Activated CD8-positive, alpha-beta memory T cell treated with anti-CD3 and anti-CD28 coated beads, Interleukin-2, amount 10 ng/mL, durations not matched to agents 7 days and 5 days (primary cell): ENCODE data around the gene SYK. TPM values are rescaled to one million over a fixed set of nuclear protein-coding genes. Genes with fewer than 3 reads are reported as not detected.
"Not testable (repeated sequence)": the region's sequence is repeated elsewhere in the genome, so short reads cannot be mapped to it uniquely, and the experiment has no call there.

ENCODE experiments used
- ATAC-seq: fragments of 150-1000 bp; cut with Tn5 transposase; one replicate; pipeline ENCODE4 v1.10.0; 2021; ENCODE audit warnings: moderate library complexity
- CTCF ChIA-PET: fragments of 350-600 bp; sonication (Branson Sonifier 250); formaldehyde crosslinking; loops from one replicate; lab custom pipeline; 2021; ENCODE audit warnings: antibody characterized with exemption; lab: Charles Lee
- DNase-seq: peaks from one replicate; pipeline ENCODE4 v3.0.0-alpha.2; 2020
- H3K27ac Mint-ChIP-seq: one replicate; pipeline ENCODE4 v1.8.0; 2021; ENCODE audit warnings: mild to moderate bottlenecking, mixed read lengths
- H3K27me3 Mint-ChIP-seq: one replicate; pipeline ENCODE4 v1.8.0; 2021; ENCODE audit warnings: mixed read lengths
- H3K36me3 Mint-ChIP-seq: one replicate; pipeline ENCODE4 v1.8.0; 2021; ENCODE audit warnings: mild to moderate bottlenecking, mixed read lengths
- H3K4me1 Mint-ChIP-seq: one replicate; pipeline ENCODE4 v1.8.0; 2021; ENCODE audit warnings: mixed read lengths
- H3K4me3 Mint-ChIP-seq: one replicate; pipeline ENCODE4 v1.8.0; 2021; ENCODE audit warnings: mild to moderate bottlenecking, moderate library complexity, mixed read lengths
- H3K9me3 Mint-ChIP-seq: one replicate; pipeline ENCODE4 v1.8.0; 2022; ENCODE audit warnings: low read depth, mixed read lengths
- total RNA-seq, 2 experiments: library from RNA; stranded (reverse); gene quantifications; one replicate each; pipeline ENCODE4 v1.2.3, GENCODE V29; 2021

SYK gene
- total RNA-seq, 2 experiments from 2014 or later: 0.26 to 0.28 TPM

DNA sequence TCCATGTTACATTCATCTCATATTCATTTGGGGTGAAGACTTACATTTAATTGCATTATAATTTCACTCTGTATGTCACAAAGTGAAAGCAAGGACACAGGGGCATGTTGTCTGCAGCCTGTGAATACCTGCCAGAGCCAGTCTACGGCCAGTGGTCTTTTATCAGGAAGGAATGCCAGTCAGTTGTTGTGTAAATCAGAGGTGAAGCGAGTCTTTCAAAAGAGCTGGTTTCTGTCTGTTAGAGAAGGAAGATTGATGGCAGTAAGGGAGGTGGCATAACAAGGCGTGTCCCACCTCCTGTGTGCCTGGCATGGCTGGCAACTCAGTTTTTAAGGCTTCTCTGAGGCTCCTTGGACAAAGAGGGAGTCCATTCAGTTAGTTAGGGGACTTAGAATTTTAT is 18.1 kb upstream of the SYK start:
- no peaks in the 10 kb centered on the region for H3K9me3 Mint-ChIP-seq
- ATAC-seq (no peak), DNase-seq (no peak)
- no peaks in the 10 kb centered on the region for H3K36me3 Mint-ChIP-seq
- H3K27me3 Mint-ChIP-seq: peaks cover 39% of the 10 kb centered on the region
- no peaks in the 10 kb centered on the region for H3K4me1 Mint-ChIP-seq
- CTCF ChIA-PET: interaction anchor here (1.1 to 1.3 kb wide), 2 partner anchors 11 to 13 kb away, joined by 3 read pairs; no protein-coding TSS in a partner anchor
- no peak overlapping the region for H3K4me3 Mint-ChIP-seq
- H3K27ac Mint-ChIP-seq: no peak overlapping the region

DNA sequence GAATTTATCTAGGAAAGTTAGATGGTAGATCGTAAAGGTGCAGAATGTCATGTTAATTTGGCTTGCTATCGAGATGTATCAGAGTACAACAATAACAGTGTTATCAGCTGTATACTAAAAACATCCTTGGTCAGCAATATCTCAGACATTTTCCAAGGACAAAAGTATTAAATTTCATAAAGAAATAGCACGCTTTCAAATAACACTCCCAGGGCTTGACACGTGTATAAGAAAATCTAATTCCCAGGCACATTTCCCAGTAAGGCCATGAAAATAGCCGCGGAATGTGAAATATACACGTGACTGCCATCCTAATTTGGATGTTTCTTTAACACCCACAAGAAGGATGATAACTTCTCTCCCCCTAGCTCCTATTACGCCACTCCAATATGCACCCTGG is 17.7 kb upstream of the SYK start:
- Mint-ChIP-seq H3K27ac (no peak overlapping the region), H3K27me3 (peaks cover 38% of the 10 kb centered on the region), H3K36me3 (no peaks in the 10 kb centered on the region), H3K4me1 (no peaks in the 10 kb centered on the region), H3K9me3 (no peaks in the 10 kb centered on the region), H3K4me3 (no peak overlapping the region)
- ATAC-seq: no peak
- CTCF ChIA-PET: interaction anchor here (1.1 kb wide), 1 partner anchor 11 kb away, joined by 3 read pairs; no protein-coding TSS in a partner anchor
- DNase-seq: no peak

DNA sequence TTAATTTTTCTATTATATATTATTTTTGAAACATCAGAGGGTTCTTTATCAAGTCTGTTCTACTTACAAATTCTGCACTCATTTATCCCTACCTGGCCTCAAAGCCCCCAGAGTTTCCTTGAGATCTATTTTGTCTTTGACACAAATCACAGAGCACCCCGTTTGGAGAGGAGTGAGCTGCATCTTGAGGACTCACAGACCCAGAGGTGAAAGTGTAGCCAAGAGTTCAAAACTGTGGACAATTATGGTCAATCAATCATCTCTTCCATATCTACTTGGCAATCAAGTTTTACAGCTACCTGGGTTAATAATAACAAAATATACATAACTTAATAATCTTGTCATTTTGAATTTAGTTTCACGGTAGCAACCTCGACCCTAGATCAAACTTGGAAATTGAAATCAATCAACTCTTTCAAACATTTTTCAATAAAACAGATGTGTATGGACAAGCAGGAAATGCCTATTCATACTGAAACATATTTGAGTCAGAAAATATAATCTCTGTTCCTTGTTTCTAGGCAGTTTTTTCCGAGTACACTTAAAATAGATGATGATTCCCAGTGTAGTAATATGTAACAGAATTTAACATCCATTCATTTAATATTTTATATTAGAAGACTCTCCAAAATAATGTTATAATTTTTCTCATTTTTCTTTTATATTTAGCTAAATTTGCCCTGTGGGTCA is 13.7 kb upstream of the SYK start:
- CTCF ChIA-PET: no interaction called here
- no peak for ATAC-seq
- H3K27ac Mint-ChIP-seq: no peak overlapping the region
- H3K4me3 Mint-ChIP-seq: no peak overlapping the region
- peaks cover 38% of the 10 kb centered on the region for H3K27me3 Mint-ChIP-seq
- no peak for DNase-seq
- H3K36me3 Mint-ChIP-seq: no peaks in the 10 kb centered on the region
- H3K4me1 Mint-ChIP-seq: no peaks in the 10 kb centered on the region
- peaks cover 2% of the 10 kb centered on the region for H3K9me3 Mint-ChIP-seq

DNA sequence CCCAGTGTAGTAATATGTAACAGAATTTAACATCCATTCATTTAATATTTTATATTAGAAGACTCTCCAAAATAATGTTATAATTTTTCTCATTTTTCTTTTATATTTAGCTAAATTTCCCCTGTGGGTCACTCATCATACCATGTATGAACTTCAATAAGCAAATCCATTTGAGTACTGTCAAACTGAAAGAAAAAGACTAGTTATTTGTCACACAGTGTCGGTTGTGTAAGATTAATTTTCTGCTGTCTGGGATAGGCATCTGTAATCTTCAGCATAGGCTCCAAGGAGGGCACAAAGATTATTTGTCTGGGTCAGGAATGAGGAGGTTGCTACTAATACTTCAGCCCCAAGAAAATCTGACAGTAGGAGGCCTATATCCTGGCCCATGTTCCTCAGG is 13.1 kb upstream of the SYK start:
- H3K27me3 Mint-ChIP-seq: peaks cover 35% of the 10 kb centered on the region
- CTCF ChIA-PET, DNase-seq, H3K27ac Mint-ChIP-seq, H3K4me1 Mint-ChIP-seq, ATAC-seq, H3K9me3 Mint-ChIP-seq, H3K4me3 Mint-ChIP-seq, H3K36me3 Mint-ChIP-seq: not testable (repeated sequence)

DNA sequence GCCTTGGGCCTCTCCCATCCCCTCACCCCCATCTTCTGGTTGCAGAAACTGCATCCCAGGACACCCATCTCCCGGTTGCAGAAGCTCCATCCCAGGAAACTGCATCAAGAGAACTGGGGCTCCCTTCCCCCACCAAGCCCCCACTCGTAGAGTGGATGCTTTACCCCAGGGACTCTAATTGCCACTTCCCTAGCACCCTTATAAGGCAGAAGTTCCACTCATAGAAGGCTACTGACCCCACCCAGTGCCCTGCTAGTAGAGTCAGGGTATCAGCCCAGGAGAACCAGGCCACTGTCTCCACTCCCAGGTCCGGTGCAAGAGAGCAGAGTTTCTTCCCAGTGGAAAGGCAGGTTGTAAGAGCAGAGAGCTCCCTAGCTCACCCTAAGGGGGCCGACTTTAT is 12.2 kb upstream of the SYK start:
- Mint-ChIP-seq H3K4me1 (no peaks in the 10 kb centered on the region), H3K9me3 (peaks cover 2% of the 10 kb centered on the region), H3K27ac (no peak overlapping the region), H3K27me3 (peaks cover 39% of the 10 kb centered on the region), H3K4me3 (no peak overlapping the region), H3K36me3 (no peaks in the 10 kb centered on the region)
- CTCF ChIA-PET: interaction anchor here (0.6 kb wide), 1 partner anchor 551 kb away, joined by 3 read pairs; no protein-coding TSS in a partner anchor
- ATAC-seq: no peak
- DNase-seq: no peak

DNA sequence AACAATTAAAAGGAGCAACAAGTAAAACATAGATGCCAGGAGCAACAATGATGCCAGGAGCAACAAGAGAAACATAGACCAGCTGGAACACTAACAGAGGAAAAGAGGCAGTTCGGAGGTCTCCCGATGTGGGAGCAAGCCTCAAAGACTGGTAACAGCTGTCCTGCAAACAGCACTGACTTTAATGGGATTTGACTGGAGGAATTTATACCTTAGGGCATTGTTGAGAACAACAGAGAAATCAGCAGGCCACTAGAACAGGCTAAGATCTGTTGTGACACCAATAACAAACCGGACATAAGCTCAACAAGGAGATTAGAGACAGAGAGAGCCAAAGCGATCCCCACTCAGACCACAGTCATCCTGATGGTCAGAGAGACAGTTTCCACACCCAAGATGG is 11.8 kb upstream of the SYK start:
- no peak for ATAC-seq
- H3K4me1 Mint-ChIP-seq: no peaks in the 10 kb centered on the region
- peaks cover 2% of the 10 kb centered on the region for H3K9me3 Mint-ChIP-seq
- DNase-seq: no peak
- H3K27me3 Mint-ChIP-seq: peaks cover 40% of the 10 kb centered on the region
- CTCF ChIA-PET: no interaction called here
- no peaks in the 10 kb centered on the region for H3K36me3 Mint-ChIP-seq
- H3K4me3 Mint-ChIP-seq: no peak overlapping the region
- no peak overlapping the region for H3K27ac Mint-ChIP-seq

DNA sequence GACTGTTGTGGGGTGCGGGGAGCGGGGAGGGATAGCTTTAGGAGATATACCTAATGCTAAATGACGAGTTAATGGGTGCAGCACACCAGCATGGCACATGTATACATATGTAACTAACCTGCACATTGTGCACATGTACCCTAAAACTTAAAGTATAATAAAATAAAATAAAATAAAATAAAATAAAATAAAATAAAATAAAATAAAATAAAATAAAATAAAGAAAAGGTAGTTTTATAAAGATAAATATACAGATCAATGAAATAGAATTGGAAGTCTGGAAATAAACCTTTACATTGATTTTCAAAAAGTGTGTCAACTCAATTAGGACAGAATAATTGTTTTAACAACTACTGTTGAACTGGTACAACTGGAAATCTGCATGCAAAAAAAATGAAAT is 8.6 kb upstream of the SYK start:
- H3K27ac Mint-ChIP-seq, CTCF ChIA-PET, ATAC-seq, H3K4me1 Mint-ChIP-seq, DNase-seq, H3K36me3 Mint-ChIP-seq, H3K4me3 Mint-ChIP-seq, H3K9me3 Mint-ChIP-seq: not testable (repeated sequence)
- peaks cover 38% of the 10 kb centered on the region for H3K27me3 Mint-ChIP-seq

DNA sequence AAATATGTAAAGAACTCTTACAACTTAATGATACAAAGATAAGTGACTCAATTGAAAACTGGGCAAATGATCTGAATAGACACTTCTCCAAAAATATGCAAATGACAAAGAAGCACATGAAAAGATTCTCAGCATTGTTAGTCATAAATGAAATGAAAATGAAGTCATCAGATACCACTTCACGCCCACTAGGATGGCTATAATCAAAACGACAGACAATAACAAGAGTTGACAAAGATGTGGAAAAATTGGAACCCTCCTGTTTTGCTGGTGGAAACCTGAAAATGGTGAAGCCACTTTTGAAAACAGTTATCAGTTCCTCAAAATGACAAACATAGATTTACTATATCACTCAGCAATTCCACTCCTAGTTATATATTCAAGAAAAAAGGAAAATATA is 7.9 kb upstream of the SYK start:
- ATAC-seq (no peak), DNase-seq (no peak)
- no peak overlapping the region for H3K27ac Mint-ChIP-seq
- peaks cover 41% of the 10 kb centered on the region for H3K27me3 Mint-ChIP-seq
- no peaks in the 10 kb centered on the region for H3K4me1 Mint-ChIP-seq
- H3K4me3 Mint-ChIP-seq: no peak overlapping the region
- H3K9me3 Mint-ChIP-seq: peaks cover 2% of the 10 kb centered on the region
- H3K36me3 Mint-ChIP-seq: no peaks in the 10 kb centered on the region
- CTCF ChIA-PET: no interaction called here

DNA sequence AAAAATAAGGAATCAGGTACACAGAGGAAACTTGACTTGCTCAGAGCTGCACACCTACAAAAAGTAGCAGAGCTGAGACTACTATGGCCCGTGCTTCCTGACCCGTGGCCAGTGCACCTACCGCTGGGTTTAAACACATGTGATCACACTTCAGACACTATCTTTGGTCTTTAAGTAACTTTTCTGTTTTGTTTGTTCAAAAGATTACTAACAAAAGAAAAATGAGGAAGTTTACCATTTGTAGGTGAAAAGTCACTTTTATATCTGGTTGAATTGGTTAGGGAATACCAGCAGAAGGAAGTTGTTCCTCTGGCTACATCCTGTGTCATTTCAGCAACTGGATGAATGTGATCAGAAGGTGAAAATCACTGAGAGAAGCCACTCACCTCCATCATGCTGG is 6.5 kb upstream of the SYK start:
- H3K9me3 Mint-ChIP-seq: peaks cover under 1% of the 10 kb centered on the region

DNA sequence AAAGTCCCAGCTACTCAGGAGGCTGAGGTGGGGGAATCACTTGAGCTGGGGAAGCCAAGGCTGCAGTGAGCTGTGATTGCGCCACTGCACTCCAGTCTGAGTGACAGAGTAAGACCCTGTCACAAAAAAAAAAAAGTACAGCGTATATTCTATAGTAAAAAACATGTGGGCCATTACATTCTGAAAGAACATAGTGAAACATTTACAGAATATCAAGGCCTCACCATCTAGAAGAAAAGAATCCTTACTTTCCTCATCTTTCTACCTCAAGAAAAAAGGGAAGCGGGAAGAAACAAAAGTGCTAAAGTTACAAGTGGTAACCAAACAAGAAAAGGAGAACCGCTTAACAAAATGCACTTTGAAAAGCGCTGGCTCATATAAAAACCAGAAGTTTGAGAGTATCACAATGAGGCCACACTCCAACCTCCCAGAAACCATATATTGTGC is 5.7 kb upstream of the SYK start:
- Mint-ChIP-seq H3K36me3 (no peaks in the 10 kb centered on the region), H3K27ac (no peak overlapping the region), H3K4me1 (no peaks in the 10 kb centered on the region), H3K4me3 (no peak overlapping the region), H3K9me3 (no peaks in the 10 kb centered on the region), H3K27me3 (peaks cover 54% of the 10 kb centered on the region)
- DNase-seq: no peak
- CTCF ChIA-PET: no interaction called here
- ATAC-seq: no peak

More for the DNA sequence above, 6.5 kb upstream of the SYK start:
- DNase-seq: no peak
- Mint-ChIP-seq H3K27me3 (peaks cover 47% of the 10 kb centered on the region), H3K36me3 (no peaks in the 10 kb centered on the region), H3K4me3 (no peak overlapping the region), H3K27ac (no peak overlapping the region), H3K4me1 (no peaks in the 10 kb centered on the region)
- no peak for ATAC-seq
- CTCF ChIA-PET: no interaction called here

DNA sequence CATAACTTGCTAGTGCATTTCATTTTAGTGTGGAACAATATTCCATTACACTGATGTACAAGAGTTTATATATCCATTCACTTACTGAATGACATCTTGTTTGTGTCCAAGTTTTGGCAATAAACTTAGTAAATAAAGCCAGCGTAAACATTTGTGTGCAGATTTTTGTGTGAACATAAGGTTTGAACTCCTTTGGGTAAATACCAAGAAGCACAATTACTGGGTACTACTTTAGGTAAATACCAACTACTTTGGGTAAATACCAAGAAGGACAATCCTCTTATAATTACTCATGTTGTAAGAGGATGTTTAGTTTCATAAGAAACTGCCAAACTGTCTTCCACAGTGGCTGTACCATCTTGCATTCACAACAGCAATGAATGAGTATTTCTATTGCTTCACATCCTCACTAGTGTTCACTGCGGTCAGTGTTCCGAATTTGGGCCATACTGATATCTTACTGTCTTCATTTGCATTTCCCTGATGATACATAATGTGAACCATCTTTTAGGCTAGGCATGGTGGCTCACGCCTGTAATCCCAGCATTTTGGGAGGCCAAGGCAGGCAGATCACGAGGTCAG is 2.3 kb upstream of the SYK start:
- Mint-ChIP-seq H3K27ac (no peak overlapping the region), H3K36me3 (no peaks in the 10 kb centered on the region), H3K4me1 (peaks cover 2% of the 10 kb centered on the region), H3K27me3 (peaks cover 70% of the 10 kb centered on the region), H3K9me3 (no peaks in the 10 kb centered on the region), H3K4me3 (no peak overlapping the region)
- DNase-seq: no peak
- CTCF ChIA-PET: no interaction called here
- ATAC-seq: no peak

DNA sequence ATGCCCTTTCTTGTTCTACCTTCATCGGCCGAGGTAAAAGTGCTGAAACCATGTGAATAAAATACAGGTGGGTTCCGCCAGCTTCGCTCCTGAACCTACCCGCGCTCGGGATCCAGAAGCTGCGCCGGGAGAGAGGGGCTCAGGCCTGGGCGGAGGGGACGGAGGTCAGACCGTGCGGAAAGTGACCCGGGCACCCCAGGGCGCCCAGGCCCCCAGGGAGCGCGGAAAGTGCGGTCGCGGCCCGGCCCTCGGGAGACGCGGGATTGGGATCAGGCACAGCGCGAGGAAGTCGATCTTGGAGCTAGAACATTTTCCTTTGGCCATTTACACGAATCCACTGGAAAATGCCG is 329 bp downstream of the SYK start:
- no peak for ATAC-seq
- peaks cover 2% of the 10 kb centered on the region for H3K4me1 Mint-ChIP-seq
- H3K27me3 Mint-ChIP-seq: peaks cover 81% of the 10 kb centered on the region
- no peaks in the 10 kb centered on the region for H3K9me3 Mint-ChIP-seq
- peak overlapping the region; percentile 45 for H3K4me3 Mint-ChIP-seq
- DNase-seq: no peak
- no peak overlapping the region for H3K27ac Mint-ChIP-seq
- CTCF ChIA-PET: no interaction called here
- no peaks in the 10 kb centered on the region for H3K36me3 Mint-ChIP-seq

DNA sequence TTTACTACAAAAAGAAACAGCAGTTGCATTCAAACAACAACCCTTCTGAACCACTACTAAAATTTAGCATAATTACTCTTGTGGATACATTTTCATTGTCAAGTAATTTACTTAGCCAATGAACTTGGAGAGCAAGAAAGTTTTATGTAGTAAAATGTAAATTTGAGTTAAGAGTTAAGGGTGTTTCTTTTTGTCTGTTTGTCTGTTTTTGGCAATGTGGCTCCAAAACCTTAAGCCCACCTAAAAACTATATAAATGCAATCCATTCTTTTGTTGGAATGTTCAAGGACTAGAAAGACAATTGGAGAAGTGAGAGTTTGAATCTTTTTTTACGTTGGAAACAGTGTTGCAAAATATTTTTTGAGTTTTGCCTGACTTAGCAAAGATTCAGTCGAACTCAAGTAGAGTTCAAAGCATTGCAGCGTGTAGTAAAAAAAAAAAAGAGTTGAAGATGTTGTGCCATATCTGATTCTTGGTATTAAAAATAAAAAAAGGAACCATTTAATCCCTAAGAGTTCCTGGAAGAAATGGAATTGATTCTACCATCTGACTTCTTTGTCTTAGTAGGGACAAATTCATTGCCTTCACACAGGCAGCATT is 867 bp downstream of the SYK start:
- DNase-seq (no peak), ATAC-seq (no peak)
- H3K27me3 Mint-ChIP-seq: peaks cover 85% of the 10 kb centered on the region
- CTCF ChIA-PET: no interaction called here
- peak overlapping the region; percentile 45 for H3K4me3 Mint-ChIP-seq
- no peaks in the 10 kb centered on the region for H3K36me3 Mint-ChIP-seq
- H3K4me1 Mint-ChIP-seq: peaks cover 2% of the 10 kb centered on the region
- H3K9me3 Mint-ChIP-seq: no peaks in the 10 kb centered on the region
- H3K27ac Mint-ChIP-seq: no peak overlapping the region
